ENCODE results near the gene OR2A14.

DNA sequence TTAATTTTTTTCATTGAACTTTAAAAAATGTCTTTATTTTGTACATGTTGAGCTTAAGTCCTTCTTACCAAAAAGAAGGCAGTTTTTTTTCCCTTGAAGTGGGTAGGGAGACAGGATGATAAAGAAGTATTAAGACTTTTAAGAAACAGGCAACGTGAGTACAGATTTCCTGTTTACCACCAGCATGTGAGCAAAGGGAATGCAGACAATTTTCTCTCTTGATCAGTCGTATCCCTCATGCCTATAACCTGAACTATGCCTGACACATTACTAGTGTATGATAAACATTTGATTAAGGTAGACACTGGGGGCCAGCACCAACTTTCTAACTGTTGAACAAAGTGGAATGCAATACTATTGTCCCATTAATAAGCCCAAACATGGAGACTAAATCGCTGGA is 22.4 kb upstream of the OR2A14 start:
- TF ChIP-seq POLR2A (IDR thresholded peaks at IDR 0.05; ENCODE audit: low read depth, low read length), result no peak
- TF ChIP-seq POLR2AphosphoS5 (IDR thresholded peaks at IDR 0.05; ENCODE audit: low read depth, low read length), result no peak
- TF ChIP-seq TAF1 (IDR thresholded peaks at IDR 0.05; ENCODE audit: low read depth, low read length), result no peak
- TF ChIP-seq POU2F2 (IDR thresholded peaks at IDR 0.05; ENCODE audit: low read depth, low read length), result no peak

Data from GM12891 (cell line).